Hepatocyte (in vitro differentiated cells): ENCODE measurements around the gene TPM4. TPM values are rescaled to one million over a fixed set of nuclear protein-coding genes. Genes with fewer than 3 reads are reported as not detected.

Source experiments
- DNase-seq: peaks from one replicate; pipeline ENCODE4 v3.0.0-alpha.2; 2016; ENCODE audit warnings: low spot score
- H2AFZ ChIP-seq: fragments of 200-600 bp; sonication (generic); 2 replicates; pipeline ENCODE4 v1.6.0; 2016; ENCODE audit warnings: antibody characterized with exemption, mild to moderate bottlenecking
- H3K27ac ChIP-seq: fragments of 200-600 bp; sonication (generic); 2 replicates; pipeline ENCODE4 v1.5.1; 2016; ENCODE audit warnings: mild to moderate bottlenecking
- H3K27me3 ChIP-seq: fragments of 200-600 bp; sonication (generic); 2 replicates; pipeline ENCODE4 v1.6.1; 2016
- H3K36me3 ChIP-seq: fragments of 200-600 bp; sonication (generic); replicated peaks from 2 replicates; pipeline ENCODE4 v1.5.1; 2016; ENCODE audit warnings: low read depth; ENCODE audit not compliant: insufficient read depth
- H3K4me1 ChIP-seq: fragments of 200-600 bp; sonication (generic); 2 replicates; pipeline ENCODE4 v1.5.1; 2016; ENCODE audit warnings: mild to moderate bottlenecking, moderate library complexity; ENCODE audit not compliant: insufficient read depth
- H3K4me2 ChIP-seq: fragments of 200-600 bp; sonication (generic); 2 replicates; pipeline ENCODE4 v1.6.0; 2016
- H3K4me3 ChIP-seq: fragments of 200-600 bp; sonication (generic); 2 replicates; pipeline ENCODE4 v1.5.1; 2016; ENCODE audit warnings: mild to moderate bottlenecking
- H3K79me2 ChIP-seq: fragments of 200-600 bp; sonication (generic); 2 replicates; pipeline ENCODE4 v1.6.0; 2017; ENCODE audit warnings: mild to moderate bottlenecking
- H3K9me2 ChIP-seq: fragments of 200-600 bp; sonication (generic); replicated peaks from 2 replicates; pipeline ENCODE4 v1.6.0; 2017; ENCODE audit warnings: mild to moderate bottlenecking; ENCODE audit not compliant: insufficient read depth
- H3K9me3 ChIP-seq: fragments of 200-600 bp; sonication (generic); 2 replicates; pipeline ENCODE4 v1.5.1; 2016; ENCODE audit warnings: low read depth, mild to moderate bottlenecking
- H4K20me1 ChIP-seq: fragments of 200-600 bp; sonication (generic); 2 replicates; pipeline ENCODE4 v1.6.0; 2016; ENCODE audit warnings: mild to moderate bottlenecking; ENCODE audit not compliant: insufficient read depth, poor library complexity, severe bottlenecking
- EZH2 ChIP-seq: fragments of 200-600 bp; sonication (generic); IDR thresholded peaks from 2 replicates; pipeline ENCODE4 v1.6.1; 2016; ENCODE audit warnings: antibody characterized with exemption, mild to moderate bottlenecking, borderline replicate concordance
- EZH2phosphoT487 ChIP-seq: fragments of 200-600 bp; sonication (generic); IDR thresholded peaks from one replicate; pipeline ENCODE4 v1.6.1; 2018; ENCODE audit warnings: antibody characterized with exemption, mild to moderate bottlenecking, low read depth, moderate library complexity; ENCODE audit not compliant: unreplicated experiment, severe bottlenecking
- WGBS: methylation state at CpG from one replicate; pipeline ENCODE4 v1.1.6; 2016; ENCODE audit warnings: low lambda C conversion rate; ENCODE audit errors: missing lambda C conversion rate; 5-methylcytosine and 5-hydroxymethylcytosine counted together
- polyA plus RNA-seq: library from polyadenylated mRNA; unstranded; fragments of >200 nt; fragmentation: Nextera tagmentation; extraction: Ambion mirVana; gene quantifications from 2 replicates; pipeline ENCODE4 v1.2.1, GENCODE V29; 2016
- total RNA-seq: library from RNA; depleted of rRNA; stranded (reverse); fragments of >200 nt; gene quantifications from 2 replicates; pipeline ENCODE4 v1.2.3, GENCODE V29; 2014
- TF ChIP-seq, protein P1 (sequence below): fragments of 200-600 bp; sonication (generic); IDR thresholded peaks from 2 replicates; pipeline ENCODE4 v1.5.1; 2016; ENCODE audit warnings: antibody characterized with exemption, mild to moderate bottlenecking; ENCODE audit not compliant: poor library complexity

TPM4 gene
- total and polyA plus RNA-seq, 2 experiments from 2014 or later, result 337 to 417 TPM

DNA sequence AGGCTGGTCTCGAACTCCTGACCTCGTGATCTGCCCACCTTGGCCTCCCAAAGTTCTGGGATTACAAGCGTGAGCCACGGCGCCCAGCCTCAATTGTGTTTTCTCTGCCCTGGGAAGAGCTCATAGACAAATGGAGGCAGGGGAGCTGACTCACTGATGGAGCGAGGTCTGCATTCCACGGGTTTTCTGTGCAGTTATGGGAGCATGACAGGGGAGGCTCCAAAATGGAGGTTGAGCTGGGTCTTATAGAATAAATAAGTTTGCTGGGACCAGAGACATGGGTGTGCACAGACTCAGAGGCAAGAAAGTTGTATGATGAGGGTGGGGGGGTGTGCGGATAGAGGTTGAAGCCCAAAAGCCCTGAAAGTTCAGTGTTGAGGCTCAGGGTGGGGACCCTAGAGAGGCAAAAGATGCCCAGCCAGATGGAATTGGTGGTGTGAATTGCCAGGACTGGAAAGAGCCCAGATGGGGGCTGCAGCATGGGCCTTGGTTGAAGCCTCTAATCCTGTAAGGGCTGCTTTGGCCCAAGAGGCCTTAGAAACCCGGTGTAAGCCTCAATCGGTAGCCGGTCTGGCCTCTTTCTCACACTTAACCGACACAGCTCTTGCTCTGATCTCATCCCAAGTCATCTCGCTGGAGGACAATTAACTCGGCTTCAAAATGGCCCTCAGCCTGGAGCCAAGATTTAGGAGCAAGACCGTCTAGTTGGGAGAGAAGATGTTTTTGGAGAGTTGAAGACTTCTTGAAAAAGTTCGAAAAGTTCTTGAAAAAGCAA lies 1.9 kb downstream of the TPM4 start:
- Histone ChIP-seq H3K79me2 (peaks cover 71% of the 10 kb centered on the region), H3K36me3 (no peaks in the 10 kb centered on the region), H2AFZ (no peak overlapping the region), H3K4me3 (peak overlapping the region; percentile 95), H3K4me2 (peak overlapping the region; percentile 76), H3K9me2 (no peaks in the 10 kb centered on the region), H3K4me1 (peaks cover 20% of the 10 kb centered on the region), H3K27me3 (no peaks in the 10 kb centered on the region), H3K9me3 (no peaks in the 10 kb centered on the region), H3K27ac (peak overlapping the region; percentile 97), H4K20me1 (peaks cover 37% of the 10 kb centered on the region)
- 24% methylated on average over 16 of the region's 16 CpGs for WGBS
- DNase-seq, result no peak
- TF ChIP-seq EZH2 (no peak), EZH2phosphoT487 (no peak)
- TF ChIP-seq, protein P1, sequence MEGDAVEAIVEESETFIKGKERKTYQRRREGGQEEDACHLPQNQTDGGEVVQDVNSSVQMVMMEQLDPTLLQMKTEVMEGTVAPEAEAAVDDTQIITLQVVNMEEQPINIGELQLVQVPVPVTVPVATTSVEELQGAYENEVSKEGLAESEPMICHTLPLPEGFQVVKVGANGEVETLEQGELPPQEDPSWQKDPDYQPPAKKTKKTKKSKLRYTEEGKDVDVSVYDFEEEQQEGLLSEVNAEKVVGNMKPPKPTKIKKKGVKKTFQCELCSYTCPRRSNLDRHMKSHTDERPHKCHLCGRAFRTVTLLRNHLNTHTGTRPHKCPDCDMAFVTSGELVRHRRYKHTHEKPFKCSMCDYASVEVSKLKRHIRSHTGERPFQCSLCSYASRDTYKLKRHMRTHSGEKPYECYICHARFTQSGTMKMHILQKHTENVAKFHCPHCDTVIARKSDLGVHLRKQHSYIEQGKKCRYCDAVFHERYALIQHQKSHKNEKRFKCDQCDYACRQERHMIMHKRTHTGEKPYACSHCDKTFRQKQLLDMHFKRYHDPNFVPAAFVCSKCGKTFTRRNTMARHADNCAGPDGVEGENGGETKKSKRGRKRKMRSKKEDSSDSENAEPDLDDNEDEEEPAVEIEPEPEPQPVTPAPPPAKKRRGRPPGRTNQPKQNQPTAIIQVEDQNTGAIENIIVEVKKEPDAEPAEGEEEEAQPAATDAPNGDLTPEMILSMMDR, result no peak

GRCh38 chr19:16078759-16079707 lies 2.7 kb downstream of the TPM4 start:
- Histone ChIP-seq H3K36me3 (peaks cover 2% of the 10 kb centered on the region), H3K79me2 (peaks cover 80% of the 10 kb centered on the region), H3K9me2 (no peaks in the 10 kb centered on the region), H3K4me3 (peak overlapping the region; percentile 95), H3K4me1 (peaks cover 20% of the 10 kb centered on the region), H3K27ac (peak overlapping the region; percentile 97), H3K27me3 (no peaks in the 10 kb centered on the region), H3K4me2 (peak overlapping the region; percentile 76), H2AFZ (no peak overlapping the region), H4K20me1 (peaks cover 46% of the 10 kb centered on the region), H3K9me3 (no peaks in the 10 kb centered on the region)
- DNase-seq, result peak; percentile 82
- WGBS, result 18% methylated on average over 17 of the region's 17 CpGs
- no peak for TF ChIP-seq EZH2phosphoT487

- no peaks in the 10 kb centered on the region for H3K9me3 ChIP-seq
- DNase-seq, result no peak
- TF ChIP-seq EZH2phosphoT487, result no peak
- no peak for TF ChIP-seq EZH2
- TF ChIP-seq, protein P1, result no peak
- peaks cover 13% of the 10 kb centered on the region for H3K36me3 ChIP-seq
- H3K4me1 ChIP-seq, result peaks cover 18% of the 10 kb centered on the region
- H3K9me2 ChIP-seq, result no peaks in the 10 kb centered on the region
- H3K27me3 ChIP-seq, result no peaks in the 10 kb centered on the region
- H3K4me2 ChIP-seq, result no peak overlapping the region
- H3K27ac ChIP-seq, result no peak overlapping the region
- WGBS, result 96% methylated on average over 11 of the region's 11 CpGs
- H3K4me3 ChIP-seq, result no peak overlapping the region
- peaks cover 71% of the 10 kb centered on the region for H4K20me1 ChIP-seq
- peaks cover 83% of the 10 kb centered on the region for H3K79me2 ChIP-seq
- no peak overlapping the region for H2AFZ ChIP-seq
Measured at GRCh38 chr19:16084067-16084685, 7.9 kb downstream of the TPM4 start.
